KMS-11 (cell line): ENCODE measurements around the gene EME2.

Experiments used
- H2AFZ ChIP-seq: fragments of 200-600 bp; sonication (generic); 2 replicates; pipeline ENCODE4 v1.6.1; 2016; ENCODE audit warnings: antibody characterized with exemption, mixed run types, low read depth
- H3K27ac ChIP-seq: fragments of 200-600 bp; sonication (generic); 2 replicates; pipeline ENCODE4 v1.6.1; 2016; ENCODE audit warnings: mild to moderate bottlenecking, mixed run types
- H3K27me3 ChIP-seq: fragments of 200-600 bp; sonication (generic); 2 replicates; pipeline ENCODE4 v1.6.1; 2017; ENCODE audit warnings: mild to moderate bottlenecking, low read depth, mixed run types, moderate library complexity; ENCODE audit not compliant: insufficient read depth
- H3K36me3 ChIP-seq: fragments of 200-600 bp; sonication (generic); 2 replicates; pipeline ENCODE4 v1.6.1; 2017; ENCODE audit warnings: mild to moderate bottlenecking, mixed run types; ENCODE audit not compliant: insufficient read depth
- H3K4me1 ChIP-seq: fragments of 200-600 bp; sonication (generic); 2 replicates; pipeline ENCODE4 v1.6.1; 2016; ENCODE audit warnings: mild to moderate bottlenecking, low read depth, mixed run types; ENCODE audit not compliant: poor library complexity, severe bottlenecking
- H3K4me2 ChIP-seq: fragments of 200-600 bp; sonication (generic); 2 replicates; pipeline ENCODE4 v1.7.0; 2016; ENCODE audit warnings: mild to moderate bottlenecking, mixed run types
- H3K4me3 ChIP-seq: fragments of 200-600 bp; sonication (generic); IDR thresholded peaks from 2 replicates; pipeline ENCODE4 v1.6.1; 2017; ENCODE audit warnings: low read depth, low read length, mixed read lengths; ENCODE audit not compliant: insufficient read depth
- H3K79me2 ChIP-seq: fragments of 200-600 bp; sonication (generic); 2 replicates; pipeline ENCODE4 v1.6.1; 2016; ENCODE audit warnings: low read depth, mixed run types; ENCODE audit not compliant: insufficient read depth
- H3K9ac ChIP-seq: fragments of 200-600 bp; sonication (generic); 2 replicates; pipeline ENCODE4 v1.6.1; 2016; ENCODE audit warnings: mild to moderate bottlenecking, mixed run types
- H4K20me1 ChIP-seq: fragments of 200-600 bp; sonication (generic); 2 replicates; pipeline ENCODE4 v1.6.1; 2016; ENCODE audit warnings: mild to moderate bottlenecking, mixed run types; ENCODE audit not compliant: insufficient read depth
- CTCF ChIP-seq: fragments of 200-600 bp; sonication (generic); conservative IDR thresholded peaks from 2 replicates; pipeline ENCODE4 v1.6.1; 2017; ENCODE audit warnings: low read depth, mild to moderate bottlenecking, antibody characterized with exemption, low read length, moderate library complexity, mixed read lengths

EME2 gene

GRCh38 chr16:1818873-1819525, 46.4 kb downstream of the EME2 start:
- Histone ChIP-seq H3K4me3 (no peak overlapping the region), H3K27ac (no peak overlapping the region), H2AFZ (no peak overlapping the region), H3K36me3 (no peaks in the 10 kb centered on the region), H3K9ac (no peak overlapping the region), H3K4me2 (no peak overlapping the region), H4K20me1 (no peaks in the 10 kb centered on the region), H3K4me1 (no peaks in the 10 kb centered on the region), H3K27me3 (no peaks in the 10 kb centered on the region), H3K79me2 (no peaks in the 10 kb centered on the region)
- TF ChIP-seq CTCF, result no peak

GRCh38 chr16:1819611-1820010, 47.0 kb downstream of the EME2 start:
- Histone ChIP-seq H3K27me3 (no peaks in the 10 kb centered on the region), H3K27ac (no peak overlapping the region), H3K36me3 (no peaks in the 10 kb centered on the region), H3K4me1 (no peaks in the 10 kb centered on the region), H3K79me2 (0 out of 2 replicates have a peak, but pooled peaks cover 3% of the 10 kb centered on the region), H2AFZ (no peak overlapping the region), H3K4me2 (no peak overlapping the region), H3K9ac (no peak overlapping the region), H4K20me1 (no peaks in the 10 kb centered on the region), H3K4me3 (no peak overlapping the region)
- no peak for TF ChIP-seq CTCF

GRCh38 chr16:1820096-1820945, 47.7 kb downstream of the EME2 start:
- Histone ChIP-seq H4K20me1 (no peaks in the 10 kb centered on the region), H3K27ac (no peak overlapping the region), H2AFZ (no peak overlapping the region), H3K27me3 (no peaks in the 10 kb centered on the region), H3K4me1 (peaks cover 3% of the 10 kb centered on the region), H3K79me2 (0 out of 2 replicates have a peak, but pooled peaks cover 5% of the 10 kb centered on the region), H3K4me2 (no peak overlapping the region), H3K4me3 (no peak overlapping the region), H3K9ac (no peak overlapping the region), H3K36me3 (no peaks in the 10 kb centered on the region)
- TF ChIP-seq CTCF, result no peak

- Histone ChIP-seq H3K27me3 (no peaks in the 10 kb centered on the region), H3K27ac (no peak overlapping the region), H3K4me3 (no peak overlapping the region), H2AFZ (no peak overlapping the region), H3K4me2 (no peak overlapping the region), H3K79me2 (0 out of 2 replicates have a peak, but pooled peaks cover 5% of the 10 kb centered on the region), H4K20me1 (no peaks in the 10 kb centered on the region), H3K9ac (no peak overlapping the region), H3K36me3 (no peaks in the 10 kb centered on the region), H3K4me1 (peaks cover 8% of the 10 kb centered on the region)
- TF ChIP-seq CTCF, result no peak
Measured at GRCh38 chr16:1820946-1821290, 48.3 kb downstream of the EME2 start.
